Tibial artery (tissue), 4 donors: ENCODE results near the gene RIC8A.

ENCODE experiments used
- DNase-seq, 2 donors: peaks; one replicate each; pipeline ENCODE4 v3.0.0-alpha.2; 2019
- H3K27ac ChIP-seq, 2 donors: fragments of 200-600 bp; sonication (generic) in 1 of 2; 1 replicate in 1 of 2; 2 replicates in 1 of 2; pipeline ENCODE4 v1.5.1; 2018 to 2019; ENCODE audit warnings: mild to moderate bottlenecking in 1 of 2
- H3K27me3 ChIP-seq, 2 donors: fragments of 200-600 bp; sonication (generic) in 1 of 2; one replicate each; pipeline versions ENCODE4 v1.5.1 to v1.6.0; 2016 to 2019
- H3K36me3 ChIP-seq, 3 donors: fragments of 200-600 bp; sonication (generic) in 2 of 3; one replicate each; pipeline ENCODE4 v1.5.1; 2016 to 2019; ENCODE audit warnings: mild to moderate bottlenecking in 2 of 3
- H3K4me1 ChIP-seq, 4 donors: fragments of 200-600 bp; sonication (generic) in 2 of 4; 1 replicate in 3 of 4; 2 replicates in 1 of 4; pipeline ENCODE4 v1.5.1; 2016 to 2019
- H3K4me3 ChIP-seq, 2 donors: fragments of 200-600 bp; sonication (generic) in 1 of 2; 1 replicate in 1 of 2; 2 replicates in 1 of 2; pipeline ENCODE4 v1.5.1; 2018 to 2019; ENCODE audit warnings: mild to moderate bottlenecking in 2 of 2
- H3K9me3 ChIP-seq, 3 donors: fragments of 200-600 bp; sonication (generic) in 1 of 3; one replicate each; pipeline ENCODE4 v1.5.1; 2016 to 2019
- intact Hi-C: fragments of 100-400 bp; cut with DNase I; formaldehyde crosslinking; loops from one replicate; pipeline ENCODE4 v1.15.0; 2023; ENCODE audit warnings: low total_unique reads
- TF ChIP-seq, protein P1 (sequence below), 2 experiments: fragments of 200-600 bp in 1 of 2; fragments of 450-650 bp in 1 of 2; IDR thresholded peaks; one replicate each; pipeline ENCODE4 v1.5.1; 2017 to 2019; ENCODE audit warnings: antibody characterized with exemption in 2 of 2, mild to moderate bottlenecking in 1 of 2, moderate library complexity in 1 of 2

Gene RIC8A

GRCh38 chr11:251550-251949, 44.0 kb downstream of the RIC8A start:
- no peak for DNase-seq
- intact Hi-C loops = loop anchor here (10.0 kb wide), 1 partner anchor 53 kb away; the partner anchor contains the start of gene IFITM2
- peaks cover 26 to 73% (median 67%) of the 10 kb centered on the region in 3 donors for H3K36me3 ChIP-seq

GRCh38 chr11:252666-253065, 45.2 kb downstream of the RIC8A start:
- Histone ChIP-seq H3K27me3 (peaks cover 0 to 3% of the 10 kb centered on the region in 2 donors), H3K27ac (no peak overlapping the region), H3K4me3 (no peak overlapping the region), H3K4me1 (no peaks in the 10 kb centered on the region), H3K36me3 (peaks cover 15 to 62% (median 58%) of the 10 kb centered on the region in 3 donors), H3K9me3 (no peaks in the 10 kb centered on the region)
- no peak for DNase-seq
- intact Hi-C loops = loop anchor here (10.0 kb wide), 1 partner anchor 52 kb away; the partner anchor contains the start of gene IFITM2
- TF ChIP-seq, protein P1, sequence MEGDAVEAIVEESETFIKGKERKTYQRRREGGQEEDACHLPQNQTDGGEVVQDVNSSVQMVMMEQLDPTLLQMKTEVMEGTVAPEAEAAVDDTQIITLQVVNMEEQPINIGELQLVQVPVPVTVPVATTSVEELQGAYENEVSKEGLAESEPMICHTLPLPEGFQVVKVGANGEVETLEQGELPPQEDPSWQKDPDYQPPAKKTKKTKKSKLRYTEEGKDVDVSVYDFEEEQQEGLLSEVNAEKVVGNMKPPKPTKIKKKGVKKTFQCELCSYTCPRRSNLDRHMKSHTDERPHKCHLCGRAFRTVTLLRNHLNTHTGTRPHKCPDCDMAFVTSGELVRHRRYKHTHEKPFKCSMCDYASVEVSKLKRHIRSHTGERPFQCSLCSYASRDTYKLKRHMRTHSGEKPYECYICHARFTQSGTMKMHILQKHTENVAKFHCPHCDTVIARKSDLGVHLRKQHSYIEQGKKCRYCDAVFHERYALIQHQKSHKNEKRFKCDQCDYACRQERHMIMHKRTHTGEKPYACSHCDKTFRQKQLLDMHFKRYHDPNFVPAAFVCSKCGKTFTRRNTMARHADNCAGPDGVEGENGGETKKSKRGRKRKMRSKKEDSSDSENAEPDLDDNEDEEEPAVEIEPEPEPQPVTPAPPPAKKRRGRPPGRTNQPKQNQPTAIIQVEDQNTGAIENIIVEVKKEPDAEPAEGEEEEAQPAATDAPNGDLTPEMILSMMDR (IDR thresholded peaks at IDR 0.05) = no peak

More at GRCh38 chr11:251550-251949, 44.0 kb downstream of the RIC8A start:
- Histone ChIP-seq H3K27me3 (no peaks in the 10 kb centered on the region), H3K27ac (no peak overlapping the region), H3K4me1 (no peaks in the 10 kb centered on the region), H3K4me3 (no peak overlapping the region), H3K9me3 (no peaks in the 10 kb centered on the region)
- TF ChIP-seq, protein P1 (IDR thresholded peaks at IDR 0.05) = no peak

- H3K27ac ChIP-seq = no peak overlapping the region
- no peak for DNase-seq
- no peaks in the 10 kb centered on the region for H3K4me1 ChIP-seq
- TF ChIP-seq, protein P1 (IDR thresholded peaks at IDR 0.05) = no peak
- peaks cover 9 to 56% (median 51%) of the 10 kb centered on the region in 3 donors for H3K36me3 ChIP-seq
- peaks cover 0 to 8% of the 10 kb centered on the region in 2 donors for H3K27me3 ChIP-seq
- H3K4me3 ChIP-seq = no peak overlapping the region
- intact Hi-C loops = loop anchor here (10.0 kb wide), 1 partner anchor 51 kb away; the partner anchor contains the start of gene IFITM2
- H3K9me3 ChIP-seq = no peaks in the 10 kb centered on the region
Measured at GRCh38 chr11:253160-253885, 45.8 kb downstream of the RIC8A start.

- peak in 1 of 2 donors; percentile 39 for DNase-seq
- Histone ChIP-seq H3K4me1 (no peaks in the 10 kb centered on the region), H3K9me3 (no peaks in the 10 kb centered on the region), H3K27ac (no peak overlapping the region), H3K36me3 (peaks cover 3 to 50% (median 46%) of the 10 kb centered on the region in 3 donors), H3K27me3 (peaks cover 0 to 10% of the 10 kb centered on the region in 2 donors), H3K4me3 (no peak overlapping the region)
- intact Hi-C loops = loop anchor here (10.0 kb wide), 1 partner anchor 51 kb away; the partner anchor contains the start of gene IFITM2
- TF ChIP-seq, protein P1 (IDR thresholded peaks at IDR 0.05) = no peak
Measured at GRCh38 chr11:253886-254270, 46.4 kb downstream of the RIC8A start.

DNA sequence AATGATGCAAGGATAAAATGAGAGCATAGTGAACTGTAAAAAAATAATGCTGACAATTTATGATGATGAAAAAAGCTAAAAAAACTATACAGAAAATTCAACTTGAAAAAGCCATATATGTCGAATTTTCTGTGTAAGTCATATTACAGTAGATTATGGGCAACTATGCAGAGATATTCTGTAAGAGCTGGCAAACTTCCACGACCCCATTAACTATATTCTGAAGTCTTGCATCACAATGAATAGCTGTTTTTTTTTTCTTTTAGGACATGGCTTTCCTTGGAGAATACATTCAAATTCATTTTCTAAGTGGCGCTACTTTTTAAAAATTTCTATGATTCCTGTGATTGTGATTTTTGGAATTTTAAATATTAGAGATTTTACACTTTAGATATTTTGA, 47.7 kb downstream of the RIC8A start:
- intact Hi-C loops = loop anchor here (10.0 kb wide), 1 partner anchor 50 kb away; the partner anchor contains the start of gene IFITM2
- Histone ChIP-seq H3K9me3 (no peaks in the 10 kb centered on the region), H3K27ac (no peak overlapping the region), H3K4me1 (no peaks in the 10 kb centered on the region), H3K4me3 (no peak overlapping the region), H3K27me3 (peaks cover 0 to 14% of the 10 kb centered on the region in 2 donors), H3K36me3 (peaks cover 0 to 39% (median 33%) of the 10 kb centered on the region in 3 donors)
- DNase-seq = no peak
- TF ChIP-seq, protein P1 (IDR thresholded peaks at IDR 0.05) = no peak
